ENCODE data around the gene NACC1. TPM values are rescaled to one million over a fixed set of nuclear protein-coding genes. Genes with fewer than 3 reads are reported as not detected.

Gene NACC1
- total RNA-seq, 2 experiments from 2014 or later, result 13.0 to 13.5 TPM

DNA sequence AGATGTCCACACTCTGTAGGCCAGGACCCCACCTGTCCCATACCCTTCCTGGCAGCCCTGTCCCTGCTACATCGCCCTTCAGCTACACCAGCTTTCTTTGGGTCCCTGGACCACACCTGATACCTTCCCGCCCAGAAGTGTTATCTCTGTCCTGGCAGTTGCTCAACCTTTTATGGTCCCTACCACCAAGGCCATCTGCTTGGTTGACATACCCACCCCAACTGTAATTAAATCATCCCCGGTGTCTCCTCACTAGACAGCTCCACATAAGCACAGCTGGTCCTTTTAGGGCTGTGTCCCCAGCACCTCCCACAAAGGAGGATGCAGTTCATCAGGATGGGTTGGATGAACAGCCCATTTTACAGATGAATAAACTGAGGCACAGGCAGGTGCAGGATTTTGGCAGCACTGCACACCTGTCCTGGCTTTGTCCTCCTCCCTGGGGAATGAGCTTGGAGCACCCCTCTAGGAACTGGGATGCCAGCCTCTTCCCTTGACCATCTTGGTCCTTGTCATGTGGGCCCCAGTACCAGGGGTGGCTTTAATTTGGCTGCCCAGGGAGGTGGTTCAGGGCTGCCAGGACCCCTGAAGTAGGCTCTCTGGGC is 12.9 kb downstream of the NACC1 start:
- Mint-ChIP-seq H3K4me3 (no peak overlapping the region), H3K27me3 (no peaks in the 10 kb centered on the region), H3K9me3 (no peaks in the 10 kb centered on the region), H3K27ac (peak overlapping the region; percentile 33), H3K4me1 (ENCODE audit: low read depth) (peaks cover 33% of the 10 kb centered on the region), H3K36me3 (ENCODE audit: low read depth) (peaks cover 9% of the 10 kb centered on the region)
- Histone ChIP-seq H3K27ac (ENCODE audit: low read depth in 1 of 2, low read length in 2 of 2) (no peak overlapping the region), H3K27me3 (ENCODE audit: control insufficient read depth in 1 of 2, insufficient read depth in 2 of 2, low read length in 2 of 2) (no peaks in the 10 kb centered on the region), H3K4me1 (ENCODE audit: insufficient read depth, low read length) (peaks cover 24% of the 10 kb centered on the region), H3K36me3 (ENCODE audit: insufficient read depth, low read length) (peaks cover 17% of the 10 kb centered on the region), H3K4me3 (ENCODE audit: low read length) (no peak overlapping the region), H3K9me3 (ENCODE audit: control insufficient read depth in 1 of 2, insufficient read depth in 1 of 2, low read length in 2 of 2) (no peaks in the 10 kb centered on the region)
- ATAC-seq (ENCODE audit: poor library complexity) (no peak), DNase-seq (no peak)
- POLR2A ChIA-PET, result interaction anchor here (1.1 kb wide), 1 partner anchor 18 kb away, joined by 3 read pairs; no protein-coding TSS in a partner anchor
- CTCF ChIA-PET, result no interaction called here
- intact Hi-C loops (cut with DNase I, micrococcal nuclease), result no loop called here
- no peak for TF ChIP-seq CTCF (IDR thresholded peaks at IDR 0.05)

DNA sequence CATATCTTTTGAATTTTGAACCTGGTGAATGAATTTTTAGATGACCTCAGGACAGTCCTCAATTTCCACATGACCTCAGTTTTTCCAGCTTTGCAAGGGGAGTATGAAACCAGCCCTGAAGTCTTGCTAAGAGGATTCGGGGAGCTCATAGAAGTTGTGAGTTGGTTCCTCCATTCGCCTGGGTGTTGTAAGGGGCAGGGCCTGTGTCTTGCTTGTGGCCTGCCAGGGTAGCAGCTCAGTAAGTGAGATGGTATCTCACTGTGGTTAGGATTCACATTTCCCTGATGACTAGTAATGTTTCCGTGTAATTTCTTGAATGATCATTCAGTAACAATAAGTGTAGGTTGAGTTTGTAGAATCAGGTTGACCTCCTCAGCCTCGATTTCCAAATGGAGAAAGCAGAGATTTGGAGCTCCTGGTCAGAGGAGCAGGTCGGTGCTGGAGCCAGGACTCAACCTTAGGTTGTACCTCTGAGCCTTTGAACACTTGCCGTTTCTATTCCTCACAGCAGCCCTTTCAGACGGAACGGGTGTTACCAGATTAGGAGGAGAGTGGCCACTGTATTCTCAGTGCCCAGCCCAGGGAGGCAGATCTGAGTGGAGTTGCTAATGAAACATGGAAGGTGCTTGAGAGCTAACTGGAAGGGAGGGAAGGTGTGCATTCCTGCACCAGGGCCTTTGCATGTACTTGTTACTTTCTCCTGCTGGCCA is 14.6 kb downstream of the NACC1 start:
- Histone ChIP-seq H3K27me3 (ENCODE audit: control insufficient read depth in 1 of 2, insufficient read depth in 2 of 2, low read length in 2 of 2) (no peaks in the 10 kb centered on the region), H3K27ac (ENCODE audit: low read depth in 1 of 2, low read length in 2 of 2) (peak overlapping the region in 1 of 2 donors; percentile 15), H3K4me1 (ENCODE audit: insufficient read depth, low read length) (peaks cover 24% of the 10 kb centered on the region), H3K9me3 (ENCODE audit: control insufficient read depth in 1 of 2, insufficient read depth in 1 of 2, low read length in 2 of 2) (no peaks in the 10 kb centered on the region), H3K4me3 (ENCODE audit: low read length) (no peak overlapping the region), H3K36me3 (ENCODE audit: insufficient read depth, low read length) (peaks cover 27% of the 10 kb centered on the region)
- peak in 6 of 14 experiments; percentile 29 to 69 (median 48) for DNase-seq
- Mint-ChIP-seq H3K27me3 (no peaks in the 10 kb centered on the region), H3K27ac (peak overlapping the region; percentile 80), H3K36me3 (ENCODE audit: low read depth) (peaks cover 23% of the 10 kb centered on the region), H3K4me1 (ENCODE audit: low read depth) (peaks cover 33% of the 10 kb centered on the region), H3K4me3 (no peak overlapping the region), H3K9me3 (no peaks in the 10 kb centered on the region)
- ChIA-PET POLR2A (interaction anchor here (0.9 to 1.1 kb wide), 3 partner anchors 18 to 33 kb away, joined by 3 to 11 read pairs (median 3); partner anchors contain the start of genes IER2 and STX10), CTCF (interaction anchor here (0.7 to 1.6 kb wide), 5 partner anchors 17 to 63 kb away, joined by 3 to 7 read pairs (median 4); partner anchors contain the start of genes IER2 and STX10)
- intact Hi-C loops (cut with DNase I, micrococcal nuclease), result no loop called here
- TF ChIP-seq CTCF (IDR thresholded peaks at IDR 0.05), result no peak
- ATAC-seq (ENCODE audit: poor library complexity), result peak; percentile 95

DNA sequence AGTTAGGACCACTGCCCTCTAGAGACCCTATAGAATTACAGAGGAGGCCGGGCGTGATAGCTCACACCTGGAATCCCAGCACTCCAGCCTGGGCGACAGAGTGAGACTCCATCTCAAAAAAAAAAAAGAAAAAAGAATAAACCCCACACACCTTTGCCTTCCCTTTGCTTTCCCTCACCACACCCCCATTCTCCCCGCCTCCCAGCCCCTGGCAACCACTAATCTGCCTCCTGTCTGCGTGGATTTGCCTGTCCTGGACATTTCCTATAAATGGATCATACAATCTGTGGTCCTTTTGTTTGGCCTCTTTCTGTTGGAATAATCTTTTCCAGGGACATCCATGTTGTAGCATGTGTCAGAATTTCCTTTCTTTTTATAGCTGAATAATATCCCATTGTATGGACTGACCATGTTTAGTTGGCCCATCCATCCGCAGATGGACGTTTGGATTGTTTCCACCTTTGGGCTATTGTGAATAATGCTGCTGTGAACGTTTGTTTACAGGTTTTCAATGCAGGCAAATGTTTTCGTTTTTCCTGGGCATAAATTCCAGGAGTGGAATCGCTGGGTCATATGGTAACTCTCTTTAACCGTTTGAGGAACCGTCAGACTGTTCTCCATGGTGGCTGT is 15.3 kb downstream of the NACC1 start:
- peaks cover 26% of the 10 kb centered on the region for H3K4me1 Mint-ChIP-seq (ENCODE audit: low read depth)
- H3K27ac ChIP-seq (ENCODE audit: low read depth in 1 of 2, low read length in 2 of 2), result no peak overlapping the region
- peaks cover 28% of the 10 kb centered on the region for H3K36me3 Mint-ChIP-seq (ENCODE audit: low read depth)
- H3K27me3 Mint-ChIP-seq, result no peaks in the 10 kb centered on the region
- H3K9me3 ChIP-seq (ENCODE audit: control insufficient read depth in 1 of 2, insufficient read depth in 1 of 2, low read length in 2 of 2), result no peaks in the 10 kb centered on the region
- ATAC-seq (ENCODE audit: poor library complexity) (no peak), DNase-seq (no peak)
- peak overlapping the region; percentile 80 for H3K27ac Mint-ChIP-seq
- H3K4me3 Mint-ChIP-seq, result no peak overlapping the region
- H3K36me3 ChIP-seq (ENCODE audit: insufficient read depth, low read length), result peaks cover 34% of the 10 kb centered on the region
- TF ChIP-seq CTCF (IDR thresholded peaks at IDR 0.05), result no peak
- CTCF ChIA-PET, result interaction anchor here (0.9 to 1.6 kb wide), 4 partner anchors 17 to 62 kb away, joined by 3 to 7 read pairs (median 4); partner anchors contain the start of genes IER2 and STX10
- no peaks in the 10 kb centered on the region for H3K9me3 Mint-ChIP-seq
- no peaks in the 10 kb centered on the region for H3K27me3 ChIP-seq (ENCODE audit: control insufficient read depth in 1 of 2, insufficient read depth in 2 of 2, low read length in 2 of 2)
- intact Hi-C loops (cut with DNase I, micrococcal nuclease), result no loop called here
- H3K4me3 ChIP-seq (ENCODE audit: low read length), result no peak overlapping the region
- H3K4me1 ChIP-seq (ENCODE audit: insufficient read depth, low read length), result peaks cover 24% of the 10 kb centered on the region
- POLR2A ChIA-PET, result interaction anchor here (0.9 kb wide), 1 partner anchor 34 kb away, joined by 3 read pairs; no protein-coding TSS in a partner anchor
